IPS-18c (cell line): ENCODE data around the gene PRR14.
"Not testable (repeated sequence)": the region's sequence is repeated elsewhere in the genome, so short reads cannot be mapped to it uniquely, and the experiment has no call there.

Source experiments
- H3K4me3 ChIP-seq: 2 replicates; pipeline ENCODE4 v1.7.0; 2013; ENCODE audit warnings: low read depth, mild to moderate bottlenecking, low read length, moderate library complexity; ENCODE audit not compliant: insufficient read depth
- H3K9me3 ChIP-seq: one replicate; pipeline ENCODE4 v1.6.1; 2013; ENCODE audit warnings: mild to moderate bottlenecking, low read length, moderate library complexity; ENCODE audit not compliant: control insufficient read depth, insufficient read depth

PRR14 gene

GRCh38 chr16:30668393-30668792 lies 17.6 kb downstream of the PRR14 start:
- Histone ChIP-seq H3K9me3 (no peaks in the 10 kb centered on the region), H3K4me3 (no peak overlapping the region)

- H3K4me3 ChIP-seq: no peak overlapping the region
- no peaks in the 10 kb centered on the region for H3K9me3 ChIP-seq
Observed at GRCh38 chr16:30669026-30669902, 18.5 kb downstream of the PRR14 start.

DNA sequence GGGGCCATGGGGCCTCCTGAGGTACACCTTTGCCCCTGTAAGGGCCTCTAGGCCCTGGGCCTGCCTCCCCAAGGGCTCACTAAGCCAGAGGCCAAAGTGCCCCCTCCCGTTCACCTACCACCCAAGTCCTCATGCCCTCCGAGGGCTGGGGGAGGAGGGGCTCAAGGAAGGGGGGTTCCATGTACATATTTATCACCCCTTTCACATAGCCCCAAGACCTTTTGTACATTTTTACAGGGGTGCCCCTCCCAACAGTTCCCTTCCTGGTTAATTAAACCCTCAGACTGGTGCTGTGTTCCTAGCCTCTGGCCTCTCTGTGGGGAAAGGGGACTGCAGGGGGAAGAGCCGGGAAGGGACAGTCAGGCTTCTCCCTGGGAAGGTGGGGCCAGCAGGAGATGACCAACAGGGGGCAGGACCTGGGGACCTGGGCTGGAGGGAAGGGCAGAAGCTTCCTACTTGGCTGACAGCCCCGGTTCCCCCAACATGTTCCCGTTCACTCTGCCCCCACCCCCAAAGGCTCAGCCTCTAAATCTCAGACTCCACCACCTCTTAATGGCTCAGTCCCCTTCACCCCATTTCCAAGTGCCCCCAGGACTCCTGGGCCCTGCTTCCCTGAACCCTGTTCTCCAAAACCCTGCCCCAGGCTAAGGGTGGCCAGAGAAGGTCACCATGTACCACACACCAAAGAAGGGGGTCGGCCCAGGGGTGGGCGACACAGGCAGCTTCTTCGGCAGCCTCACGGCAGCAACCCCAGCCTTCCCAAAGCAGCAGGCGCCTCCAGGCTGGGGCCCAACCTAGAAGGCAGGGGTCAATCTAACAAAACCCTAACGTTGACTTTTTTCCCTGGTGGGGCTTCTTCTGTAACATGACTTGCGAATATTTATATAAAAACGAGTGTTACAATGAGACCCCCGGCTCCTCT lies 19.4 kb downstream of the PRR14 start:
- no peaks in the 10 kb centered on the region for H3K9me3 ChIP-seq
- H3K4me3 ChIP-seq: no peak overlapping the region

- Histone ChIP-seq H3K4me3 (no peak overlapping the region), H3K9me3 (no peaks in the 10 kb centered on the region)
Observed at GRCh38 chr16:30675143-30675542, 24.4 kb downstream of the PRR14 start.

DNA sequence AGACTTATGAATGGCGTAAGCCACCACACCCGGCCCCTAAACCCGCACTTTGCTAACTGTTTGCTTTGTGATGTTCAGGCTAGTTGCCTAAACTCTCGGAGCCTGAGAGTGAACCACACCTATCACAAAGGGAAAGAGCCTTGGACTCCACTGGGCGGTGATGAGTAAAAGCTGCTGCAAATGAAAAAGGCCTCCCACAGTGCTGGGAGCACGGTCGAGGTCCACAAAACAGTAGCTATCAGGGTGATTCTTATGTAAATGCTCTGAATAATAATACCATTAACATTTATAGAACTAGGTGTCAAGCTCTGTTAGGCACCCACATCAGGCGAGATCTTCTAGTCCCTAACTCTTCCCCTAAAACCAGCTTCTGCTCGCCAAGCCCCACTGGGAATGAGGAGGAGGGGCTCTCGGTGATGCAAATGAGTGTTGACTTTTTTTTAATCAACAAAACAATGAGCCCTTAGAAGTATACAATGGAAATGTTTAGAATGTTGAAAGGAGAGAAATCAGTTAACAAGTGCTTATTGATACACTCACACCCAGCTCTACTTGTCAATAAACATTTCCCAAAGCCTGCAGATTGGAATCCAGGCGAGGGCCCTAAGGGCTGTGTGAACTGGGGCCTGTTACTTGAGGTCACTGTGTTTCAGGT lies 27.3 kb downstream of the PRR14 start:
- Histone ChIP-seq H3K9me3 (no peaks in the 10 kb centered on the region), H3K4me3 (no peak overlapping the region)

DNA sequence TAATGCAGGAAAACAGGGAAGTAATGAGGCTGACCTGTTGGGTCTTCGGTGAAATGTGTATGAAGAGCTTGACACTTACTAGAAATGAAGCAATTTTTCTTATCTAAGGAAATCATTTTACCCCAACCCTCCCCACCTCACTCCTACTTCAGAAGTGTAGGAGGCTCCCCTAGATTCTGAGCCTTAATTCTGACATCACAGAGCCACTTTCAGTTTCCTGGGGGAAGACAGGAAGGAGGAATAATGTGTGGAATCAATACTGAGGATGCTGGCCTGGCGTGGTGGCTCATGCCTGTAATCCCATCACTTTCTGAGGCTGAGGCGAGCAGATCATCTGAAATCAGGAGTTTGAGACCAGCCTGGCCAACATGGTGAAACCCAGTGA lies 27.8 kb downstream of the PRR14 start:
- Histone ChIP-seq H3K4me3 (no peak overlapping the region), H3K9me3 (no peaks in the 10 kb centered on the region)

- Histone ChIP-seq H3K4me3 (no peak overlapping the region), H3K9me3 (no peaks in the 10 kb centered on the region)
Observed at GRCh38 chr16:30680326-30680725, 29.6 kb downstream of the PRR14 start.

DNA sequence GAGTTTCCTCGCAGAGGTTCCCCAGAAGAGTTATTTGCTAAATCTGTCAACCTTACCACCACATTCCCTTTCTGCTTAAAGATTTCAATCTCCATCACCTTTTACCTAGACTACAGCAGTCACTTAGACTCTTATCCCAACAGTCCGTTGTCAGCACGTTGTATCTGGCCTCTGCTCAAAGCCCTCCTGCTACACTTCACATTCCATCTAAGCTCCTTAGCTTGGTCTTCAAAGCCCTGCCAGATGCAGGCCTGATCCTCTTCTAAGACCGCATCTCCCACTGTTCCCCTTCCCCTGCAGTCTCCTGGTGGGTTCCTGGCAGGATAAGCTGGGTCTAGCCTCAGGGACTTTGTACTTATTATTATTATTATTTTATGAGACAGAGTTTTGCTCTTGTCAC lies 37.9 kb downstream of the PRR14 start:
- H3K9me3 ChIP-seq: peaks cover 2% of the 10 kb centered on the region
- no peak overlapping the region for H3K4me3 ChIP-seq

DNA sequence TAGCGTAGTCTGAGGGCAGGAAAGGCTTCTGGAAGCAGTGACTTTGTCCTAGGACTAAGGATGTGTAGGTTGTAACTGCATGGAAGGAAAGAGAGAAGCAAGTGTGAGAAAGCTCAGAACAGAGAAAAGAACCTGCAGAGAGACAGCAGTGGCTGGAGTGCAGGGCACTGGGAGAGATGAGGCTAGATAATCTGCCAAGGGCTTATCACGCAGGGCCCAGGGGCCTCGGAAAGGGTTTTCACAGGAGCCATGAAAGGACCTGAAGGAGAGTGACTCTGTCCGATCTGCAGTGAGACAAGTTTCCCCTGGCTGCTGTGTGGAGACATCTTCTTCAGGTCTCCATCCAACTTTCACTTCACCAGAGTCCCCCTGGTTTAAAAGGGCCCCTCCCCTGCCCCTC lies 41.1 kb downstream of the PRR14 start:
- Histone ChIP-seq H3K9me3 (peaks cover 2% of the 10 kb centered on the region), H3K4me3 (no peak overlapping the region)

- no peak overlapping the region for H3K4me3 ChIP-seq
- peaks cover 2% of the 10 kb centered on the region for H3K9me3 ChIP-seq
Observed at GRCh38 chr16:30692396-30693064, 41.8 kb downstream of the PRR14 start.

- peaks cover 2% of the 10 kb centered on the region for H3K9me3 ChIP-seq
- H3K4me3 ChIP-seq: no peak overlapping the region
Observed at GRCh38 chr16:30694926-30695693, 44.4 kb downstream of the PRR14 start.

GRCh38 chr16:30696646-30697045 lies 45.9 kb downstream of the PRR14 start:
- not testable (repeated sequence) for H3K9me3 ChIP-seq, H3K4me3 ChIP-seq

DNA sequence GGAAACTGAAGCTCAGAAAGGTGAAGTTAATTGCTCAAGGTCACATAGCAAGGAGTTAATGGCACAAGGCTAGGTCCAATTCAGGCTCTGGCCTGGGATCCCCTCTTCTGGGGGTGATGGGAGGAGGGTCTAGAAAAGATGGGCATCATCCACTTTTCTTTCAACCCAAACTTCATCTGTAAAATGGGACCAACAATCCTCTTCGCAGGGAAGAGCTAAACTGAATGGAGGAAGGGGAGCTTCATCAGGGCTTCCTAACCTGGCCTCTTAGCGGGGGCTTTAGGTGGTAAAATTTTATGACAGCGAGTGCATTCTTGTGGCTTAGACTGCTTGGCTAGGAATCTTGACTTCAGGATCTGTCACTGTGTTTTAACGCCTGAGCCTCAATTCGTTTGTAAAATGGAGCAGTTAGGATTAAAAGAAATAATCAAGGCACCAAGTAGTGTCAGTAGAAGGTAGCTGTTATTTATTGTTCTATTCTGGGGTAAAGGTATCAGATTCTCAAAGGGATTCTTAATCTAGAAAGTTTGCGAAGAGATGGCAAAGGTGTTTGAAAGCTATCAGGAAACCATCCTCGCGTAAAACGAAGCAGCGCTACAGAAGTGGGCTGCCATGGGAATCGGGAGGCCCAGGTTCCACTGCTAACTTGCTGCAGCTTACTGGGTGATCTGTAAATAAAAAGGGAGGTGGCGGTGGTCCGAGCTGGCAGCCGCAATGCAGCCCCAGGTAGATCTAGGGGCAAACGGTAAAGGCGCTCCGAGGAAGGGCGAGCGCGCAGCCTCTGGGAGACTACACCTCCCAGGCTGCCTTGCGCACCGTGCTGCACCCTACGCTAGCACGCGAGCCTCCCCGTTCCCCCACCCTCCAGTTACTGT lies 46.7 kb downstream of the PRR14 start:
- peak overlapping the region; percentile 98 for H3K4me3 ChIP-seq
- H3K9me3 ChIP-seq: peaks cover 2% of the 10 kb centered on the region

GRCh38 chr16:30698139-30698815 lies 47.5 kb downstream of the PRR14 start:
- peaks cover 1% of the 10 kb centered on the region for H3K9me3 ChIP-seq
- peak overlapping the region; percentile 98 for H3K4me3 ChIP-seq
